H1 (cell line): ENCODE data around the gene UBE2D3. TPM values are rescaled to one million over a fixed set of nuclear protein-coding genes. Genes with fewer than 3 reads are reported as not detected.

Experiments used
- CTCF ChIA-PET: fragments of 300-600 bp; sonication (Branson Sonifier 250); formaldehyde crosslinking; loops from one replicate; lab custom pipeline; 2021; ENCODE audit not compliant: partially characterized antibody; lab: Charles Lee
- POLR2A ChIA-PET: fragments of 300-600 bp; sonication (Branson Sonifier 250); formaldehyde crosslinking; loops from one replicate; lab custom pipeline; 2021; ENCODE audit warnings: inconsistent platforms; ENCODE audit not compliant: partially characterized antibody; lab: Charles Lee
- DNase-seq, 2 experiments: peaks; one replicate each; pipeline versions ENCODE4 v3.0.0 to v3.0.0-alpha.2; 2010 to 2022; ENCODE audit warnings: low spot score in 2 of 2, low read depth in 1 of 2, mixed read lengths in 1 of 2
- FAIRE-seq: peaks from 2 replicates; lab custom pipeline; 2011; peaks lifted over from hg19 to GRCh38; lab: Jason Lieb, UNC
- H2AFZ ChIP-seq: 2 replicates; pipeline ENCODE4 v1.8.1; 2012; ENCODE audit warnings: low read length, inconsistent platforms
- H2AK5ac ChIP-seq: 2 replicates; pipeline ENCODE4 v1.6.1; 2013; ENCODE audit warnings: low read depth, low read length
- H2BK120ac ChIP-seq: replicated peaks from 2 replicates; pipeline ENCODE3; 2013; ENCODE audit warnings: low read depth, low read length, inconsistent platforms
- H2BK12ac ChIP-seq: 2 replicates; pipeline ENCODE4 v1.6.1; 2013; ENCODE audit warnings: low read depth, low read length
- H2BK15ac ChIP-seq: 2 replicates; pipeline ENCODE4 v1.6.1; 2013; ENCODE audit warnings: low read length
- H2BK20ac ChIP-seq: 2 replicates; pipeline ENCODE4 v1.6.1; 2013; ENCODE audit warnings: low read length
- H2BK5ac ChIP-seq: 2 replicates; pipeline ENCODE4 v1.6.1; 2013; ENCODE audit warnings: low read depth, low read length
- H3K14ac ChIP-seq: 2 replicates; pipeline ENCODE4 v1.6.1; 2013; ENCODE audit warnings: inconsistent platforms; ENCODE audit not compliant: insufficient read length
- H3K18ac ChIP-seq: 2 replicates; pipeline ENCODE4 v1.6.1; 2013; ENCODE audit warnings: low read length; ENCODE audit errors: extremely low read depth
- H3K23ac ChIP-seq: 2 replicates; pipeline ENCODE4 v1.6.1; 2013; ENCODE audit warnings: inconsistent platforms; ENCODE audit not compliant: insufficient read length
- H3K23me2 ChIP-seq: 2 replicates; pipeline ENCODE4 v1.6.1; 2013; ENCODE audit warnings: low read depth, low read length
- H3K27ac ChIP-seq: 2 replicates; pipeline ENCODE4 v1.6.1; 2011; ENCODE audit warnings: low read depth, low read length, inconsistent platforms
- H3K27me3 ChIP-seq, 4 experiments: replicated peaks in 1 of 4; 1 replicate in 1 of 4; 2 replicates in 3 of 4; pipeline versions ENCODE4 v1.6.1 to v1.8.1; 2011 to 2013; ENCODE audit warnings: low read length in 3 of 4, mild to moderate bottlenecking in 3 of 4, inconsistent platforms in 2 of 4, mixed read lengths in 2 of 4, moderate library complexity in 1 of 4; ENCODE audit not compliant: control insufficient read depth in 3 of 4, insufficient read depth in 3 of 4; ENCODE audit errors: extremely low read depth in 1 of 4
- H3K36me3 ChIP-seq, 4 experiments: 2 replicates each; pipeline versions ENCODE4 v1.6.1 to v1.8.1; 2011 to 2013; ENCODE audit warnings: mild to moderate bottlenecking in 4 of 4, low read length in 3 of 4, moderate library complexity in 2 of 4, control low read depth in 1 of 4, inconsistent platforms in 1 of 4; ENCODE audit not compliant: insufficient read depth in 4 of 4, control insufficient read depth in 2 of 4
- H3K4ac ChIP-seq: replicated peaks from 2 replicates; pipeline ENCODE3; 2013; ENCODE audit warnings: low read length, low read depth, mixed read lengths, inconsistent platforms; ENCODE audit not compliant: insufficient read length
- H3K4me1 ChIP-seq, 4 experiments: replicated peaks in 1 of 4; 1 replicate in 1 of 4; 2 replicates in 3 of 4; pipeline versions ENCODE4 v1.6.1 to v1.8.1; 2011 to 2013; ENCODE audit warnings: low read length in 3 of 4, inconsistent platforms in 2 of 4, mixed read lengths in 1 of 4; ENCODE audit not compliant: insufficient read depth in 4 of 4, control insufficient read depth in 3 of 4
- H3K4me2 ChIP-seq, 2 experiments: 2 replicates each; pipeline versions ENCODE4 v1.6.1 to v1.8.1; 2011 to 2013; ENCODE audit warnings: low read depth in 2 of 2, low read length in 2 of 2, control low read depth in 1 of 2, inconsistent platforms in 1 of 2, mild to moderate bottlenecking in 1 of 2; ENCODE audit not compliant: insufficient read depth in 1 of 2
- H3K4me3 ChIP-seq, 4 experiments: fragments of 200-600, 300-600 bp in 1 of 4; sonication (generic), shearing (Covaris generic), sonication (Bioruptor Twin) in 1 of 4; 2 replicates each; pipeline versions ENCODE4 v1.5.1 to v1.8.1; 2011 to 2016; ENCODE audit warnings: low read length in 4 of 4, low read depth in 3 of 4, control low read depth in 2 of 4, inconsistent platforms in 2 of 4, mild to moderate bottlenecking in 2 of 4, mixed read lengths in 1 of 4, moderate library complexity in 1 of 4; ENCODE audit not compliant: insufficient read depth in 2 of 4; ENCODE audit errors: extremely low read depth in 1 of 4
- H3K56ac ChIP-seq: replicated peaks from 2 replicates; pipeline ENCODE3; 2013; ENCODE audit warnings: low read depth, mild to moderate bottlenecking, mixed read lengths, low read length, inconsistent platforms; ENCODE audit not compliant: insufficient read length
- H3K79me1 ChIP-seq: 2 replicates; pipeline ENCODE4 v1.6.1; 2013; ENCODE audit warnings: low read depth, low read length, control low read depth
- H3K79me2 ChIP-seq, 2 experiments: 2 replicates each; pipeline versions ENCODE4 v1.6.1 to v1.8.1; 2012 to 2013; ENCODE audit warnings: low read length in 2 of 2, mild to moderate bottlenecking in 2 of 2, inconsistent platforms in 1 of 2; ENCODE audit not compliant: insufficient read depth in 2 of 2, control insufficient read depth in 1 of 2
- H3K9ac ChIP-seq, 4 experiments: replicated peaks in 1 of 4; 1 replicate in 1 of 4; 2 replicates in 3 of 4; pipeline versions ENCODE4 v1.6.1 to v1.8.1; 2011 to 2013; ENCODE audit warnings: low read depth in 3 of 4, low read length in 3 of 4, control low read depth in 2 of 4, mild to moderate bottlenecking in 2 of 4, moderate library complexity in 2 of 4, inconsistent platforms in 1 of 4; ENCODE audit errors: extremely low read depth in 1 of 4
- H3K9me3 ChIP-seq, 2 experiments: 2 replicates each; pipeline versions ENCODE4 v1.6.1 to v1.8.1; 2012 to 2013; ENCODE audit warnings: mild to moderate bottlenecking in 2 of 2, moderate library complexity in 2 of 2, control low read depth in 1 of 2, inconsistent platforms in 1 of 2, low read depth in 1 of 2, low read length in 1 of 2, mixed read lengths in 1 of 2; ENCODE audit not compliant: insufficient read depth in 2 of 2
- H4K20me1 ChIP-seq, 2 experiments: replicated peaks in 1 of 2; 2 replicates each; pipeline versions ENCODE3 to v1.8.1; 2011 to 2013; ENCODE audit warnings: inconsistent platforms in 2 of 2, low read length in 2 of 2, mild to moderate bottlenecking in 1 of 2; ENCODE audit not compliant: insufficient read depth in 2 of 2, control insufficient read depth in 1 of 2
- H4K5ac ChIP-seq: 2 replicates; pipeline ENCODE4 v1.6.1; 2013; ENCODE audit warnings: low read length, low read depth, mixed read lengths, inconsistent platforms; ENCODE audit not compliant: insufficient read length
- H4K8ac ChIP-seq: 2 replicates; pipeline ENCODE4 v1.8.0; 2013; ENCODE audit warnings: mild to moderate bottlenecking, moderate library complexity, low read length, inconsistent platforms; ENCODE audit not compliant: insufficient read depth; ENCODE audit errors: extremely low read depth
- H4K91ac ChIP-seq: replicated peaks from 2 replicates; pipeline ENCODE3; 2013; ENCODE audit warnings: low read length, mixed read lengths, inconsistent platforms; ENCODE audit not compliant: insufficient read length
- WGBS, 2 experiments: shearing (Covaris generic) in 1 of 2; methylation state at CpG; one replicate each; pipeline versions ENCODE4 v1.1.6 to v1.1.7; 2013 to 2015; ENCODE audit warnings: low lambda C conversion rate in 2 of 2, mixed read lengths in 2 of 2, inconsistent platforms in 1 of 2, low coverage in 1 of 2, missing lambda C conversion rate in 1 of 2; ENCODE audit not compliant: insufficient replicate concordance in 2 of 2, insufficient coverage in 1 of 2, insufficient read length in 1 of 2; ENCODE audit errors: extremely low coverage in 1 of 2, missing lambda C conversion rate in 1 of 2; 5-methylcytosine and 5-hydroxymethylcytosine counted together
- polyA plus RNA-seq, 7 experiments: library from polyadenylated mRNA; depleted of rRNA in 3 of 7; stranded (reverse) in 5 of 7; unstranded in 2 of 7; fragments of >200 nt in 5 of 7; fragments of 200-250 nt in 2 of 7; gene quantifications; 1 replicate in 5 of 7; 2 replicates in 1 of 7; 4 replicates in 1 of 7; pipeline versions ENCODE4 v1.2.1 to v1.2.3, GENCODE V29; 2011 to 2013; ENCODE audit warnings: missing spikeins in 2 of 7, mixed read lengths in 2 of 7
- total RNA-seq: library from RNA; stranded (reverse); fragmentation: NEBNext Ultra II Directional; extraction: Animal tissue kit (Norgen Biotek cat#: 25700); gene quantifications from 2 replicates; pipeline ENCODE4 v1.2.1, GENCODE V29; 2021
- TF ChIP-seq, protein P1 (sequence below): IDR thresholded peaks from 2 replicates; pipeline ENCODE4 v1.6.1; 2012; ENCODE audit warnings: low read length, inconsistent platforms

Gene UBE2D3
- total and polyA plus RNA-seq, 2 of the 8 experiments (the other 6 are each of a cell fraction or from before 2014, with no cell fraction given): 396 to 544 TPM

DNA sequence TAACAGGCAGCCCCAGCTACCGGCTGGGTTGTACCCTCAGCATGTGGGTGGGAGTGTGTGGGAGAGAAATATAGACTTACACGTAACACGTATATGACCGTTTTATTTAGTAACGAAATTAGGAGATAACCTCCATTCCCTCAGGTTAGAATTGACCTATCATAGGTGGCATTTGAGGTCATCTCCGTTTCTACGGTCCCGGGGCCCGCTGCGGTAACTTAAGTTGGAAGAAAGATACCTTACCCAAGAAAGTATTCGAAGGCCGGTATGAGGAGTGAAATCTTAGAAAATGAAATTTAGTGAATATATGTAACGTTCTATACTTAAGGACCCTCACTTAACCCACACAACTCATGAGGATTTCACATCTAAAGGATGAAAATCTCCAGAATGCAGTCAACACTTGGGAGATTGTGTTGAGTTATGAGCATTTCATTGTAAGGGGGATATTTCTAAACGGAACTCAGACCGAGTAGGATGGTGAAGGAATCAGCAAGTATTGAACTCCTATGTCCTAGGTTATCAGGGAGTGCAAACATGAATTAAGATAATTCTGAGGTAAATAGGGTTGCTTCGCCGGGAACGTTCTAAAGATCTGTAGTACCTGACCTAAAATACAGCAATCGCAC, 42.3 kb upstream of the UBE2D3 start:
- H3K79me2 ChIP-seq: peaks cover 0 to 83% of the 10 kb centered on the region in 2 experiments; a peak in 2 of 4 replicates
- H4K5ac ChIP-seq: peak overlapping the region; percentile 82
- 0 out of 7 replicates have a peak, but pooled peaks cover 0 to 2% (median 0%) of the 10 kb centered on the region in 4 experiments for H3K4me1 ChIP-seq
- POLR2A ChIA-PET: interaction anchor here (0.6 to 5.4 kb wide), 24 partner anchors 8 to 434 kb away, joined by 3 to 127 read pairs (median 4); partner anchors contain the start of genes MANBA and UBE2D3
- H2BK120ac ChIP-seq: peak overlapping the region; percentile 13
- H3K36me3 ChIP-seq: peaks cover 0 to 11% (median 4%) of the 10 kb centered on the region in 4 experiments; a peak in 6 of 8 replicates
- H4K8ac ChIP-seq: peak overlapping the region; percentile 89; the same call in 1 of the 2 replicates
- peak overlapping the region; percentile 93; the same call in 1 of the 2 replicates for H3K18ac ChIP-seq
- H2BK15ac ChIP-seq: no peak overlapping the region
- H2BK20ac ChIP-seq: no peak overlapping the region
- H3K4me2 ChIP-seq: peak overlapping the region; percentile 84 to 92
- H3K23ac ChIP-seq: no peak overlapping the region
- TF ChIP-seq, protein P1, sequence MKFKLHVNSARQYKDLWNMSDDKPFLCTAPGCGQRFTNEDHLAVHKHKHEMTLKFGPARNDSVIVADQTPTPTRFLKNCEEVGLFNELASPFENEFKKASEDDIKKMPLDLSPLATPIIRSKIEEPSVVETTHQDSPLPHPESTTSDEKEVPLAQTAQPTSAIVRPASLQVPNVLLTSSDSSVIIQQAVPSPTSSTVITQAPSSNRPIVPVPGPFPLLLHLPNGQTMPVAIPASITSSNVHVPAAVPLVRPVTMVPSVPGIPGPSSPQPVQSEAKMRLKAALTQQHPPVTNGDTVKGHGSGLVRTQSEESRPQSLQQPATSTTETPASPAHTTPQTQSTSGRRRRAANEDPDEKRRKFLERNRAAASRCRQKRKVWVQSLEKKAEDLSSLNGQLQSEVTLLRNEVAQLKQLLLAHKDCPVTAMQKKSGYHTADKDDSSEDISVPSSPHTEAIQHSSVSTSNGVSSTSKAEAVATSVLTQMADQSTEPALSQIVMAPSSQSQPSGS: no peak
- no peaks in the 10 kb centered on the region for H3K9me3 ChIP-seq
- FAIRE-seq (no peak), DNase-seq (no peak)
- H3K27ac ChIP-seq: peak overlapping the region; percentile 98
- H3K23me2 ChIP-seq: peaks cover 6% of the 10 kb centered on the region
- no peak overlapping the region for H2AK5ac ChIP-seq
- peak overlapping the region; percentile 94 to 99 (median 96) for H3K9ac ChIP-seq
- peak overlapping the region; percentile 97 for H3K14ac ChIP-seq
- no peaks in the 10 kb centered on the region; the same call in 1 of the 2 replicates for H3K79me1 ChIP-seq
- no peak overlapping the region; the same call in 1 of the 2 replicates for H2BK12ac ChIP-seq
- 16% methylated on average over 19 of the region's 19 CpGs; no CpG with 5 or more reads in 1 of the 2 experiments for WGBS, 2 experiments
- CTCF ChIA-PET: interaction anchor here (0.9 kb wide), 1 partner anchor 11 kb away, joined by 5 read pairs; no protein-coding TSS in a partner anchor
- H2BK5ac ChIP-seq: peak overlapping the region; percentile 96
- H3K4me3 ChIP-seq: peak overlapping the region; percentile 73 to 86 (median 78)
- no peaks in the 10 kb centered on the region for H3K27me3 ChIP-seq
- H4K20me1 ChIP-seq: no peaks in the 10 kb centered on the region
- peak overlapping the region; percentile 71 for H3K4ac ChIP-seq
- H2AFZ ChIP-seq: peak overlapping the region; percentile 59; the same call in 1 of the 2 replicates
- H4K91ac ChIP-seq: no peak overlapping the region
- H3K56ac ChIP-seq: peak overlapping the region; percentile 24
